Hepatocyte (in vitro differentiated cells): ENCODE measurements around the gene RHOT1.

Experiments
- CTCF ChIP-seq: fragments of 200-600 bp; sonication (generic); IDR thresholded peaks from 2 replicates; pipeline ENCODE4 v1.5.1; 2016; ENCODE audit warnings: antibody characterized with exemption, mild to moderate bottlenecking; ENCODE audit not compliant: poor library complexity
- EZH2phosphoT487 ChIP-seq: fragments of 200-600 bp; sonication (generic); IDR thresholded peaks from one replicate; pipeline ENCODE4 v1.6.1; 2018; ENCODE audit warnings: antibody characterized with exemption, mild to moderate bottlenecking, low read depth, moderate library complexity; ENCODE audit not compliant: unreplicated experiment, severe bottlenecking

GRCh38 chr17:32264140-32264799, 122.0 kb downstream of the RHOT1 start:
- TF ChIP-seq CTCF = no peak
- TF ChIP-seq EZH2phosphoT487 = no peak
